Kidney capillary endothelial cell (primary cell): ENCODE data around the gene DXO.
"Not testable (repeated sequence)": the region's sequence is repeated elsewhere in the genome, so short reads cannot be mapped to it uniquely, and the experiment has no call there.

Experiments used
- DNase-seq: peaks from one replicate; pipeline ENCODE4 v3.0.0-alpha.2; 2018; ENCODE audit warnings: low spot score

The DXO gene

DNA sequence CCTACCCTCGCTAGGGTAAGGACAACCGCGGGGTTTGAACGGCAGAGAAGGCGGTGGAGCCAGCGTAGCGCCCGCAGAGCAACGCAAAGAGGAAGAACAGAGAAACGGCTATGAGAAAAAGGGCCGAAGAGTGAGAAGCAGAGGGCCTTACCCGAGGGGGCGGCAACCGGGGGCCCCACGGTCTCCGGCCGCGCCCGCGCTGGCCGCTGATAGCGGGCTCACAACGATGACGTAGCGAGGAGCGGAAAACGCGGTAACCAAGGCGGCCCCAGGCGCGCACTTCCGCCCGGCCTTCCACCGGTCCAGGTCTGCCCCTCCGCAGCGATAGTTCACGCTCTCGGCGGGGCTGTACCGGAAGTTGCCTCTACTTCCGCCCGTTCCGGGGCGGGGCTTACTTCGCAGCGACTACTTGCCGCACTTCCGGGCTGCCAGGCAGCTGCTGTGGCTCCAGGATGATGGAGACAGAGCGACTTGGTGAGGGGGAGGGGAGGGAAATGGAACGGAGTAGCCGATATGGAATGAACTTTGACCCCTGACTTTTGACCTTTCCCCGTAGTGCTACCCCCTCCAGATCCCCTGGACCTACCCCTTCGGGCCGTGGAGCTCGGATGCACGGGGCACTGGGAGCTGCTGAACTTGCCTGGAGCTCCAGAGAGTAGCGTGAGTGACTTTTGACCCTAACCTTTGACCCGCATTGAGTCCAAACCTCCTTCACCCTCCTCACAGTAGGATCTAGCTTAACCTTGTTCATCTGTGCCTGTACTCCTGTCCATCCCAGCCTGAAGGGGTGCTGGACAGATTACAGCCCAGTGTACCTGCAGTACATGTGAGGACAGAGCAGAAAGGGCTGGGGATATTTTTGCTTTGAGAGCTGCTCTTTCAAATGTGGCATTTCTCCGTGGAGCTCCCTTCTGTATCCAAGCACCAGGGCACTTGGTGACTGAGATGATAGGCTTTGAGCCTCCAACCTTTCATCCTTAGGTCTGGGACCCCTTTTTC, 12.9 kb downstream of the DXO start, which contains the start of the genes NELFE and SKIC2:
NELFE (minus strand) TSS at position 231 of the 999 bp plus-strand sequence. CDS start 525 bp downstream, outside the sequence.
SKIC2 (plus strand) TSS at position 435 of the 999 bp plus-strand sequence; CDS start at position 453, 18 bp downstream.
- DNase-seq = peak; percentile 94

DNA sequence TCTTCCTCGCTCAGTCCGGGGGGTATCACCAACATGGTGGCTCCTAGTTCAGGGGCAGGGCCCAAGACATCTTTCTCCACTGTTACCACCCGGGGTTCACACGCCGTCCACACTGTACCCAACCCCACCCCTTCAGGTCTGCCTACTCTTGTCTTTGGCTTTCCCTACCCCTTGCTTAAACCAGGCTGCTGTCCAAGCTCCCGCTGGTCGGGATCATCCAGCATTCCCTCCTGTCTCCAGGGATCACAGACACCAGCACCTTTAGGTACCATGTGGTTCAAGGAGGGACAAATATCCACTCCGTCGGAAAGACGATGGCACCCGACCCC, 13.6 kb downstream of the DXO start:
- DNase-seq = no peak

DNA sequence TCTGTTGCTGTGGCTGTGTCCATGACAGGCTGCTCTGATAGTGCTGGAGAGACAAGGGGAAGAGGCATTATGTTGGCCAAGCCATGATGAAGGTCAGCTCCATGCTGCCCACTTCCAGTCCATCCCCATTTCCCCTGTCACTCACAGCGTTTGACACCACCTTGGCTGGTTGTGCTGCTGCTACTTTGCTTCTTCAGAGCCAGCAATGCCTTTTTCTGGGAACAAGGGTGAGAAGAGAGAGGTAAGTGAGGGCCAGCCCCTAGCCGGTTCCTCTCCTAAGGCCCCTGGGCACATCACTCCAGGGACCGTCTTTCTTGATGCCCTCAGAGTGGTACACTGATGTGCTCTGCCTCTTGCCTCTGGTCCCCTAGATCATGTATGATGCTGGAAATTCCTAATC, 15.1 kb downstream of the DXO start:
- DNase-seq = no peak

DNA sequence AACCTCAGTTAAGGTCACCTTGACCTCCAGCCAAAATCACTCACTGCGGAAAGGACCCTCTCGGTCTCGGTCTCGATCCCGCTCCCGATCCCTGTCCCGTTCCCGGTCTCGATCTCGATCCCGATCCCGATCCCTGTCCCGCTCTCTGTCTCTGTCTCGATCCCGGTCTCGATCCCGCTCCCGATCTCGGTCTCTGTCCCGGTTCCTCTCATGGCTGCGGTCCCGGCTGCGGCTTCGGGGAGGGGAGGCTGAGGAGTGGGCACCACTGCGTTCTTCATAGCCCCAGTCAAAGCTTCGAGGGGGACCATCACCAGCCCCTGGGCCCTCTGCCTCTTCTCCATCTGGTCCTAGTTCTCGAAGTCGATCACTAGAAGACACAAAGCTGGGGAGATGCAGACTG, 17.4 kb downstream of the DXO start:
- DNase-seq = no peak

DNA sequence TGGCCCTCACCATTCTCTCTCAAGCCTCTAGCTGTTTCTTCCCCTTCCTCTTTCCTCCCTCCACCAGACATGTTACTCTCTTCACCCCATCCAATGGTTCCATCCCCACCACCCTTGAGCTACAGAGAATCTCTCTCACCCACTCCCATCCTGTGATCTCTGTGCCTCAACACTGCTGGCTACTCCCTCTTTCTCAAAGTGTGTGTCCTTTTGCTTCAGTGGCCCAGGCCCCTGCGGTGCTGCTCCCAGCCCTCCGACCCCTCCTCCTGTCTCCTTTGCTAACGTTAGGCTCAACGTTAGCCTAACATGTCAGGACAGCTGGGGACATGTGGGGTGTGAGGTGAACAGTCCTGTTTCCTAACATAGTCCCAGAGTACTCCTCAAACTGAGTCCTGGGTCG, 19.0 kb downstream of the DXO start:
- DNase-seq = no peak

DNA sequence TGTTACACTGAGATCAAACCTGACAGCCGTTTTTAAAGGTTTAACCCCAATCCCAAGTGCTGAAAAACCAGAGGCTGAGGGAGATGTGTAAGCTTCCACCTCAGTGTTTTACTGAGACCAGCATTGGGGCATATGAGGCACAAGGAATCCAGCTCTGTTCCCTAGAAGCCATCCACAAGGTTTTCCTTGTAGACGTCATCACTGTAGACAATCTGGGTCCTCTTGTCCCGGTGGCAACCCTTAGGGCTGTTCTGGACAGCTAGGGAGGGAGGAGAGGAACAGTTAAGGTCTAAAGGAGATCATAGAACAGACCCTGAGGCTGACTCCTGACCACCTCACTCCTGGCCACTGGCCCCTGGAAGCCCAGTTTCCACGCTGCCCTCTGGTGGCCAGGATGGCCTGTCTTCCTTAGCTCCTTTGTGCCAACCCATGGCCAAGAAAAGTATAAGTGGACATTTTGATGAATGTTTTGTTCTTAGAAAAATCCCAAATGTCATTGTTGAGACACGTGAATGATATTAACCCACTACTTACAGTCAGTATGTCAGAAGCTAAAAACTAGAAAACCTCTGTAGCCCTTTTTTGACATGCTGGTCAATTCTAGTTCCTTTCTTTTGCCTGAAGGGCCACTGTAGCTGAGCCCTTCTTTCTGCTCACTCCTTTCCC, 19.7 kb downstream of the DXO start:
- peak; percentile 57 for DNase-seq

DNA sequence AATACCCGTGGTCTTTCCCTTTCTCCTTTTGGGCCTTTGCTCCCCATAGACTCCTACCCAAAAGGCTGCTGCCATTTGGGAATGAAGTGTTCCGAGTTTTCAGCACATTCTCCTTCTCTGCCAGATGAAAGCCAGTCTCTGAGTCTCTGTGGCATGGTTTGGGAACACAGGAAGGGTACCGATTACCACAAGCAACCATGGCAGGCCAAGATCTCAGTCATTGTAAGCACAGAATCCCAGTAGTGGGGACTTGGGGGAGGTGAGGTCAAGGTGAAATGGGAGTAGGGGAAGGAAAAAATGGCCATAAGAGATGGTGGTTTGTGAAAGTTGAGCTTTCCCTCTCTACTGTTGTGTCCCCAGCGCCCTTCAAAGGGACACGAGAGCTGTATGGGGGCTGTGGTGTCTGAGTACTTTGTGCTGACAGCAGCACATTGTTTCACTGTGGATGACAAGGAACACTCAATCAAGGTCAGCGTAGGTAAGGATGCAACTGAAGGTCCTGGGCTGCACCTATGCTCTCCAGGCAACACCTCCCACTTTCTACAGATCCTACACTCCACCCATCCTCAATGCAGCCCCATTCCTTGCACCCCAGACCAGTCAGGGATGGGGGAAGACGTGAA, 21.9 kb downstream of the DXO start:
- no peak for DNase-seq

DNA sequence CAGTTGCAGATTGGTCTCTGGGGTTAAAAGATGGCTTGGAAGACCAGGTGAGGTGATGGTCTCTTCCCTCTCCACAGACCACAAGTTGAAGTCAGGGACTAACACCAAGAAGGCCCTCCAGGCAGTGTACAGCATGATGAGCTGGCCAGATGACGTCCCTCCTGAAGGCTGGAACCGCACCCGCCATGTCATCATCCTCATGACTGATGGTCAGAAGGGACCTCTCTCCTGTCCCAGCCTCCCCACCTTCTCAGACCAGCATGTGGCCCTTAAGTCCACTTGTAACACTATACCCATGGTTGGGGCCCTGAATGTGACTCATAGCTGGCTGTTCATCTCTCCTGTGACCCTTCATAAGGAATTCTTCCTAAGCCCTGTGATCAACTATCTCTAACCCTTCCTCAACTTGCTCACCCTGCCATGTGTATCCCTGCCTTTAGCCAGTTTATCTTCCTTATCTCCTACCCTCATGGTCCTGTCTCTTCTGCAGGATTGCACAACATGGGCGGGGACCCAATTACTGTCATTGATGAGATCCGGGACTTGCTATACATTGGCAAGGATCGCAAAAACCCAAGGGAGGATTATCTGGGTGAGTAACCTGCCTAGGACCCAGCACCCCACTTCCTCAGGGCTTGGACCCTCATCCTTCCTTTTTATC, 23.1 kb downstream of the DXO start:
- DNase-seq = no peak

DNA sequence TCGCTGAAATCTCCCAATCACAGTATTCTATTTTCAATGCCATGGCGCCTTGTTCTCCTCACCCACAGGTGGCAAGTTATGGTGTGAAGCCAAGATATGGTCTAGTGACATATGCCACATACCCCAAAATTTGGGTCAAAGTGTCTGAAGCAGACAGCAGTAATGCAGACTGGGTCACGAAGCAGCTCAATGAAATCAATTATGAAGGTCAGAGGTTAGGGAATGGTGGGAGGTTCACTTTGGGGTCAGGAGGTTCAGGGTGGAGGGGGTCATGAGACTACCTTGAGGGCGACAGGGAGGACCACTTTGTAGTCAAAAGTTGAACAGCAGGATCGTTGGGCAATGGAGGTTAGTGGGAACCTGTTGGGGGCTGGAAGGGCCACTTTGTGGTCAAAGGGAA, 23.6 kb downstream of the DXO start:
- DNase-seq = no peak

DNA sequence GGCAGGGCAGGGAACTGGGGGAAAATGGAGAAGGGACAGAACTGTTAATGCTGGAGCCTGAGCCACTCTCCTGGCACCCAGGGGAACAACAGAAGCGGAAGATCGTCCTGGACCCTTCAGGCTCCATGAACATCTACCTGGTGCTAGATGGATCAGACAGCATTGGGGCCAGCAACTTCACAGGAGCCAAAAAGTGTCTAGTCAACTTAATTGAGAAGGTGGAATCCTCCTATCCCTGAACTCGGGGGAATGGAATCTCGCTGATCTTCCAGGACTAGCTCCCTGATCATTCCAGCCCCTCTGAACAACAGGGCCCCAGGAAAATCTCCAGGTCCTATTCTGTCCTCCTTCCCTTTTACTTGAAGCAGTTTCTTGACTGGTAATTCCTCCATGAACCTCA, 24.1 kb downstream of the DXO start:
- DNase-seq = no peak

DNA sequence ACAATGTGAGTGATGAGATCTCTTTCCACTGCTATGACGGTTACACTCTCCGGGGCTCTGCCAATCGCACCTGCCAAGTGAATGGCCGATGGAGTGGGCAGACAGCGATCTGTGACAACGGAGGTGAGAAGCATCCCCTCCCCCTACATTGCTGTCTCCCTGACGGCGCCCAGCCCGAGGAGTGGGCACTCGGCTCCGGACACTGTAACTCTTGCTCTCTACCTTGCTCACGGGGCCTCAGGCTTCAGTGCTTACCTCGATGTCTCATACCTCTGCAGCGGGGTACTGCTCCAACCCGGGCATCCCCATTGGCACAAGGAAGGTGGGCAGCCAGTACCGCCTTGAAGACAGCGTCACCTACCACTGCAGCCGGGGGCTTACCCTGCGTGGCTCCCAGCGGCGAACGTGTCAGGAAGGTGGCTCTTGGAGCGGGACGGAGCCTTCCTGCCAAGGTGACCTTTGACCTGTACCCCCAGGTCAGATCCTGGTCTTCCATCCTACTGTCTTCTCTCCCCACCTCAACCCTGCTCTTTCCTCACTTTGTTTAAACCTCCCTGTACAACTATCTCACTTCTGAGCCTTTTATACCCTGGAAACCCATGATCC, 24.8 kb downstream of the DXO start:
- DNase-seq = no peak

DNA sequence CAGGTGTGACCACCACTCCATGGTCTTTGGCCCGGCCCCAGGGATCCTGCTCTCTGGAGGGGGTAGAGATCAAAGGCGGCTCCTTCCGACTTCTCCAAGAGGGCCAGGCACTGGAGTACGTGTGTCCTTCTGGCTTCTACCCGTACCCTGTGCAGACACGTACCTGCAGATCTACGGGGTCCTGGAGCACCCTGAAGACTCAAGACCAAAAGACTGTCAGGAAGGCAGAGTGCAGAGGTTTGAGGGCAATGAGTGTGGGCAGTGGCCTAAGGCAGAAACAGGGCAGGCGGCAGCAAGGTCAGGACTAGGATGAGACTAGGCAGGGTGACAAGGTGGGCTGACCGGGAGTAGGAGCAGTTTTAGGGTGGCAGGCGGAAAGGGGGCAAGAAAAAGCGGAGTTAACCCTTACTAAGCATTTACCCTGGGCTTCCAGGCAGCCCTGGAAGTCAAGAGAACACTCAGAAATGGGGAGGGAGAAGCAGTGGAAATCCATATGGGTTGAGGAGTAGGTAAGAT, 25.5 kb downstream of the DXO start:
- DNase-seq = no peak

DNA sequence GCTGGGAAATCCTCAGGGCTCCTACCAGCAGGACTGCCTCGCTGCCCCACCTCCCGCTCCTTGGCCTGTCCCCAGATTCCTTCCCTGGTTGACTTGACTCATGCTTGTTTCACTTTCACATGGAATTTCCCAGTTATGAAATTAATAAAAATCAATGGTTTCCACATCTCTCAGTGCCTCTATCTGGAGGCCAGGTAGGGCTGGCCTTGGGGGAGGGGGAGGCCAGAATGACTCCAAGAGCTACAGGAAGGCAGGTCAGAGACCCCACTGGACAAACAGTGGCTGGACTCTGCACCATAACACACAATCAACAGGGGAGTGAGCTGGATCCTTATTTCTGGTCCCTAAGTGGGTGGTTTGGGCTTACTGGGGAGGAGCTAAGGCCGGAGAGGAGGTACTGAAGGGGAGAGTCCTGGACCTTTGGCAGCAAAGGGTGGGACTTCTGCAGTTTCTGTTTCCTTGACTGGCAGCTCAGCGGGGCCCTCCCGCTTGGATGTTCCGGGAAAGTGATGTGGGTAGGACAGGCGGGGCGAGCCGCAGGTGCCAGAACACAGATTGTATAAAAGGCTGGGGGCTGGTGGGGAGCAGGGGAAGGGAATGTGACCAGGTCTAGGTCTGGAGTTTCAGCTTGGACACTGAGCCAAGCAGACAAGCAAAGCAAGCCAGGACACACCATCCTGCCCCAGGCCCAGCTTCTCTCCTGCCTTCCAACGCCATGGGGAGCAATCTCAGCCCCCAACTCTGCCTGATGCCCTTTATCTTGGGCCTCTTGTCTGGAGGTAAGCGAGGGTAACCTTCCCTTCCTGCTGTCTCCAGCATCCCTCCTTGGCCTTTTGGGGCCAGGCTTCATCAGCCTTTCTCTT, 26.2 kb downstream of the DXO start, which contains the start of gene CFB:
CFB (plus strand) TSS at position 589 of the 863 bp plus-strand sequence; CDS start at position 716, 127 bp downstream.
- no peak for DNase-seq

DNA sequence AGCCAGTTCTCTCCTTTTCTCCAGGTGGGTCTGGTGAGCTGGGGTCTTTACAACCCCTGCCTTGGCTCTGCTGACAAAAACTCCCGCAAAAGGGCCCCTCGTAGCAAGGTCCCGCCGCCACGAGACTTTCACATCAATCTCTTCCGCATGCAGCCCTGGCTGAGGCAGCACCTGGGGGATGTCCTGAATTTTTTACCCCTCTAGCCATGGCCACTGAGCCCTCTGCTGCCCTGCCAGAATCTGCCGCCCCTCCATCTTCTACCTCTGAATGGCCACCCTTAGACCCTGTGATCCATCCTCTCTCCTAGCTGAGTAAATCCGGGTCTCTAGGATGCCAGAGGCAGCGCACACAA, 26.8 kb downstream of the DXO start:
- no peak for DNase-seq

DNA sequence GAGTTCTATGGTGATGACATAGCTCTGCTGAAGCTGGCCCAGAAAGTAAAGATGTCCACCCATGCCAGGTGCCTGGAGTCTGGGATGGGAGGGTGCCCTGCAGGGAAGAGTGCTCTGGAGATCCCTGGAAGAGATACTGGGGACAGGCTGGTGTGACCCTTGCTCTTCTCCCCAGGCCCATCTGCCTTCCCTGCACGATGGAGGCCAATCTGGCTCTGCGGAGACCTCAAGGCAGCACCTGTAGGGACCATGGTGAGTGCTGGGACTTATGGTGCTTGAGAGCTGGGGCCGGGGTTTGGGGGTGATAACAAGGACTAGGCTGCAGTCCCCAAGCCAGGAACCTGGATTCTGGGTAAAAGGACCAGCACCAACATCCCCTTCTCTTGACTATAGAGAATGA, 28.2 kb downstream of the DXO start:
- DNase-seq = no peak

DNA sequence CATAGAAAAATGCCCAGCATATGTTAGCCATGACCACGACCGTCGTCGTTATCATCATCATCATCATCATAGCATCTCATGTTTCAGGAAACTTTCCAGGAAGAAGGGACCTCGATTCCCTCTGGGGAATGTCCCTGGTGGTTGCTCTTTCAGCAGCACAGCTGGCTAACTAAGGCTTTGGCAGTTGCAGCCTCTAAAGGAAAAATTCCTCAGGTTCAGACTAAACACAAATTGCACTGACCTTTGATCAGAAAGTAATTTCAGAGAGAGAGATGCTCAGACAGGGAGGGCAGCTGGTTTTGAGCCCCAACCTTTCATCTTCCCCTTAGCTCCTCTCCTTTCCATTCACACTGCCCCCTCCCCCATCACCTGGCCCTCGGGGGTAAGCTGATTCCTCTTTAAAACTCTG, 31.7 kb downstream of the DXO start:
- DNase-seq = no peak

DNA sequence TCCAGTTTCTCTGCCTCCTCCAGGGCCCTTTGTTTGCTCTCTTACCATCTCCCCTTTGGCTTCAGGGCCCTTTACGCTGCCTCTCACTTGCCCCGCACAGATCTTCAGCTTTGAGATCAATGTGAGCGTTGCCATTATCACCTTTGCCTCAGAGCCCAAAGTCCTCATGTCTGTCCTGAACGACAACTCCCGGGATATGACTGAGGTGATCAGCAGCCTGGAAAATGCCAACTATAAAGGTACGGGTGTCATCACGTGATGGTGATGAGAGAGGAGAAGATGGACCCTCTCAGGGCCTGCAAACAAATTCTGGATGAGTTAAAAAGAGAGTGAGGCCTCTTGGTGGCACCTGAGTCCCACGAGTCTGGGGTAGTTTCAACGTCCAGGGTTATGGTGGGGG, 36.1 kb downstream of the DXO start:
- no peak for DNase-seq

DNA sequence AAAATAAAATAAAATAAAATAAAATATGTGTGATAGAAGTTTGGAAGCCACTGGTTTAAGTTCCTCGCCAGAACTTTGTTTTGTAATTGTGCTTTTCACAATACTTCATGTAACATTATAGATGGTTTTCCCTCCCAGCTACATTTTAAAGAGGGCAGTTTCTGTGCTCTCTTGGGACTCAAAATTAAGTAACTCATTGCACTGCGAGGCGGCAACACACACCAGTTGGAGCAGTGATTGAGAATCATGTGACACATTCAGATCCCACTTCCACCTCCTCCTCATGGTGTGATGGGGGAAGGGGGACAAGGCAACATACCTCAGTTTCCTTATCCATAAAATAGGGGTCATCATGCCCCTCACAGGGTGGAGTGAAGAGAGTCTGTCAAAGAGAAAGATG, 36.9 kb downstream of the DXO start:
- no peak for DNase-seq

DNA sequence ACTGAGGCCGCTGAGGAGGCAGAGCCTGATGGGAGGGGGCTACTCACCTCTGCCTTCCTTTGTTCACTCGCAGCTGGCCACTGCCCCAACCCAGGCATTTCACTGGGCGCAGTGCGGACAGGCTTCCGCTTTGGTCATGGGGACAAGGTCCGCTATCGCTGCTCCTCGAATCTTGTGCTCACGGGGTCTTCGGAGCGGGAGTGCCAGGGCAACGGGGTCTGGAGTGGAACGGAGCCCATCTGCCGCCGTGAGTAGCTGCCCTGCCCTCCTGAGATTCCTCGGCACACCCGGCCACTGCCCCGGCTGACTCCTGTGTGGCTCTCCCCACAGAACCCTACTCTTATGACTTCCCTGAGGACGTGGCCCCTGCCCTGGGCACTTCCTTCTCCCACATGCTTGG, 38.4 kb downstream of the DXO start:
- no peak for DNase-seq

DNA sequence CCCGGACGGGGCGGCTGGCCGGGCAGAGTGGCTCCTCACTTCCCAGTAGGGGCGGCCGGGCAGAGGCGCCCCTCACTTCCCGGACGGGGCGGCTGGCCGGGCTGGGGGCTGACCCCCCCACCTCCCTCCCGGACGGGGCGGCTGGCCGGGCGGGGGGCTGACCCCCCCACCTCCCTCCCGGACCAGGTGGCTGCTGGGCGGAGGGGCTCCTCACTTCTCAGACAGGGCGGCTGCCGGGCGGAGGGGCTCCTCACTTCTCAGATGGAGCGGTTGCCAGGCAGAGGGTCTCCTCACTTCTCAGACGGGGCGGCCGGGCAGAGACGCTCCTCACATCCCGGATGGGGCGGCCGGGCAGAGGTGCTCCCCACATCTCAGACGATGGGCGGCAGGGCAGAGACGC, 39.8 kb downstream of the DXO start:
- DNase-seq = not testable (repeated sequence)

DNA sequence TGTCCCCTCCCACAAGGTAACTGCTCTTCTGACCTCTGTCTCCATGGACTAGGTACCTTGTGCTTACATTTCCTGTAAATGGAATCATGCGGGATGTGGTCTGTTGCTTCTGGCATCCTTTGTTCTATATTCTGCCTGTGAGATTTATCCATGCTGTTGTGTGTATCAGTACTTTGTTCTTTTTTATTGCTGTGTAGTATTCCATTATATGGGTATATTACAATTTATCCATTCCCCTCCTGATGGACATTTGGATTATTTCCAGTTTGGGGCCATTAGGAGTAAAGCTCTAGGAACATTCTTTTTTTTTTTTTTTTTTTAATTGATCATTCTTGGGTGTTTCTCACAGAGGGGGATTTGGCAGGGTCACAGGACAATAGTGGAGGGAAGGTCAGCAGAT, 41.0 kb downstream of the DXO start:
- DNase-seq = no peak
